ENCODE results near the gene SMIM36.

SMIM36 gene

DNA sequence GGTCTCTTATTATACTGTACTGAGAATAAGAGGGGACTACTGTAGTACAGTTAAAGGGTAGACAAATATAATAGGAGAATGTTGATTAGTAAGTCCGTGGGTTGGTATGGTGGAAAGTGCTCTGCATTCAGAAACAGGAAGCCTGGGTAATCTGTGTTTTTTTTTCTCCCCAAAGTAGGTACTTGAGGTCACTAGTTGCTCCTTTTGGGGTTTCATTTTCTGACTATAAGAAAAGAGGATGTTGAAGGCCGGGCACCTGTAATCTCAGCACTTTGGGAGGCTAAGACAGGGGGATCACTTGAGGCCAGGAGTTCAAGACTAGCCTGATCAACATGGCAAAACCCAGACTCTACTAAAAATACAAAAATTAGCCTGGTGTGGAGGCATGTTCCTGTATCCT, 47.7 kb downstream of the SMIM36 start:
- DNase-seq (ENCODE audit: low spot score) = no peak

DNA sequence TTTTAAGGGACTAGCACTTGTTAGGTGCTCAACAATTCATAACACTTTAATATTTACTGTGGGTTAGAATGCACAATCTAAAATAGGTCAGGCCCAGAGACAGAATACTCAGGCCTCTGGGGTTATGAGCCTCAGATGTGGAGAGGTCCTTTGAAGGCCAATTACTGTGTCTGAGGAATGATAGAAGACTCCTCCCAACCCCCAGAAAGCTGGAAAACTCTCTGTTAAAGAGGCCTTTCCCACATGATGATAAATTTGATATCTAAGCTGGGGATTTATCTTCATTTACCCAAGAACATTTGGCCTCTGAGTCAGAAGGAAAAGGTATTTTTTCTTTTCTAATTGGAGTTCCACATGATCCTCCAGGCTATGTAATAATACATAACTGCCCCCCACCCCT, 48.5 kb downstream of the SMIM36 start:
- TF ChIP-seq, protein P1, sequence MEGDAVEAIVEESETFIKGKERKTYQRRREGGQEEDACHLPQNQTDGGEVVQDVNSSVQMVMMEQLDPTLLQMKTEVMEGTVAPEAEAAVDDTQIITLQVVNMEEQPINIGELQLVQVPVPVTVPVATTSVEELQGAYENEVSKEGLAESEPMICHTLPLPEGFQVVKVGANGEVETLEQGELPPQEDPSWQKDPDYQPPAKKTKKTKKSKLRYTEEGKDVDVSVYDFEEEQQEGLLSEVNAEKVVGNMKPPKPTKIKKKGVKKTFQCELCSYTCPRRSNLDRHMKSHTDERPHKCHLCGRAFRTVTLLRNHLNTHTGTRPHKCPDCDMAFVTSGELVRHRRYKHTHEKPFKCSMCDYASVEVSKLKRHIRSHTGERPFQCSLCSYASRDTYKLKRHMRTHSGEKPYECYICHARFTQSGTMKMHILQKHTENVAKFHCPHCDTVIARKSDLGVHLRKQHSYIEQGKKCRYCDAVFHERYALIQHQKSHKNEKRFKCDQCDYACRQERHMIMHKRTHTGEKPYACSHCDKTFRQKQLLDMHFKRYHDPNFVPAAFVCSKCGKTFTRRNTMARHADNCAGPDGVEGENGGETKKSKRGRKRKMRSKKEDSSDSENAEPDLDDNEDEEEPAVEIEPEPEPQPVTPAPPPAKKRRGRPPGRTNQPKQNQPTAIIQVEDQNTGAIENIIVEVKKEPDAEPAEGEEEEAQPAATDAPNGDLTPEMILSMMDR (IDR thresholded peaks at IDR 0.05) = no peak
- H3K4me3 ChIP-seq = no peak overlapping the region
- H3K27ac ChIP-seq = no peak overlapping the region

More for the DNA sequence above, 47.7 kb downstream of the SMIM36 start:
- Histone ChIP-seq H3K4me3 (no peak overlapping the region), H3K27ac (no peak overlapping the region)
- TF ChIP-seq, protein P1 (IDR thresholded peaks at IDR 0.05) = no peak

DNA sequence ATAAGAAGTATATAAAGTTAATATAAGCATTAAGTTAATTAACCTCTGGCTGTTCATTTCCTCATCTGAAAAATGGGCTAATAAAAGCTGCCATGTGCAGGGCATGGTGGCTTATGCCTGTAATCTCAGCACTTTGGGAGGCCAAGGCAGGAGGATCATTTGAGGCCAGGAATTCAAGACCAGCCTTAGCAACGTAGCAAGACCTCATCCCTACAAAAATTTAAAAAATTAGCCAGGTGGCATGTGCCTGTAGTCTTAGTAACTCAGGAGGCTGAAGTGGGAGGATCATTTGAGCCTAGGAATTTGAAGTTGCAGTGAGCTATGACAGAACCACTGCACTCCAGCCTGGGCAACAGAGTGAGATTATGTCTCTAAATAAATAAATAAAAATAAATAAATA, 49.0 kb downstream of the SMIM36 start:
- Histone ChIP-seq H3K4me3 (no peak overlapping the region), H3K27ac (no peak overlapping the region)
- TF ChIP-seq, protein P1 (IDR thresholded peaks at IDR 0.05) = no peak
- no peak for DNase-seq (ENCODE audit: low spot score)

More for the DNA sequence above, 48.5 kb downstream of the SMIM36 start:
- DNase-seq (ENCODE audit: low spot score) = no peak

DNA sequence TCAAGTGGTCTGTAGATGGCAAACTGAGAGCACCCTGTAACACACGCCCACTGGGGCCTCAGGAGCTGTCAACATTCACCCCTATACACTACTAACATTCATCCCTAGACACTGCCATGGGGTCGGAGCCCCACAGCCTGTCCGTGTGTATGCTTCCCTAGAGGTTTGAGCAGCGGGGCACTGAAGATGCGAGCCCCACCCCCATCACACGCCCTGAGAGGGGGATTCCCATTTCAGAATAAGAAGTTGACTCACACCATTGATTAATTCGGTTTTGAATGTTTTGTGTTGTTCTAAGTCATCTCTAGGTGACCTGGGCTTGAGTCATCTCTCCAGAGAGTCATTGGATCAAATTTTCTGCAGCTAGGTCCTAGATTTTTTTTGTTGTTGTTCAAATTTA, 52.3 kb downstream of the SMIM36 start:
- no peak overlapping the region for H3K4me3 ChIP-seq
- H3K27ac ChIP-seq = no peak overlapping the region
- TF ChIP-seq, protein P1 (IDR thresholded peaks at IDR 0.05) = no peak
- DNase-seq (ENCODE audit: low spot score) = no peak

DNA sequence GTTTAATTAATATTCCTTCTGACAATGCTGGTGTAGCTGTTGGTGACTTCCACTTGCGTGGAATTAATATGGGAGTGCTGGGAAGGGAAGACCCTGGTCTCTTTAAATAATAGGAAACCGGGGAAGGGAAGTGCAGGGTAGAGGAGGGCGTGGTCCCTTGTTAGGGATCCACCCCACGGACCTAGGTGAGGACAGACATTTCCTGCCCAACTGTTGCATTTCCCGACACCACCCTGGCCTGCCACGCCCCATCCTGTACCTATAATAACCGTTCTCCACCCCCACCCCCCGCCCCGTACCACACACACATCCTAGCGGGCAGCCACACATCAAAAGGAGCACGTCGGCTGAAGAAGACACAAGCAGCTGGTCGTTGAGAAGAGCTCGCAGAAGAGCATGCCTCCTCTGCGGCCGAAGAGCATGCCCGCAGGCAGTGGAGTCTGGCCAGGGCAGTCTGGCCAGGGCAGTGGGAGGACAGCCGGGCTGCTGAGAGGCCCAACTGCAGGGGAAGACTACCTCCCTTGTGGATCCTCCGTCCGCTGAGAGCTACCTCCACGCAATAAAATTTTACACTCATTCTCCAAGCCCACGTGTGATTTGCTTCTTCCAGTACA, 52.9 kb downstream of the SMIM36 start:
- H3K27ac ChIP-seq = no peak overlapping the region

DNA sequence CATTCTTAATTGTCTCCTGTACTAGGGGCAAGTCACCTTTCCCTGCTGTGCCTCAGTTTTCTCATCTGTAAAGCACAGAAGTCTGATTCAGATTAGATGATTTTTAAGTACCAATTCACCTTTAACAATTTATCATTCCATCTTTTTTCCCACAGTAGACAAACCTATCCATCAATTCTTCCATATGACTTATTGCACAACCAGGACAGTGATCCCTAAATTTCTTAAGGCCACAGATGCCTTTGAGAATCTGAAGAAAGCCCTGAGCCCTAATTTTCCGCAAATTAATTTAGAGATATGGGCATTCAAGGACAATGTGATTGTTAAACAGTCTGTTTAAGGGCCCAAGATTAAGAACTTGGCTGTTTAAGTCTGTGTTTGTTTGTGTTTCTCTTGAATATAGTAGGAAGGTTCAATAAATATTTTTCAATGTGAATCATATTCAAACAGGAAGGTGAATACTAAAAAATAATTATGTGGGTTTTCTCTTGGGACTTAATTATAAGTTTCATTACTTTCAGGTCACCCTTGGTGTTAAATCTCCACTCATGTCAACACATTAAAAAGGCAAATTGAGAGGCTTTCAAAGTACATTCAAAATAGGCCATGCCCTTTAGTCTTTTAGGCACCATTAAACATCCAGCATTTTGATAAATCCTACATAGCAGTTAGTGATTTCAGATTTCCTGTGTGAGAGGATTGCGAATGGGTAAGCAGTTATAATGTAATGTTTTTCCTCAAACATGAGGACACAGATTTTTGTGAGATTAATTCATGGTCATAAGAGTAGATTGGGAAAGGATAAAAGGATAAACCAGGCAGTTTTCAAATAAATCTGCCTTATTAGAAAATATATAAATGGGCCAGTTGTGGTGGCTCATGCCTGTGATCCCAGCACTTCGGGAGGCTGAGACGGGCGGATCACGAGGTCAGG, 54.7 kb downstream of the SMIM36 start:
- no peak overlapping the region for H3K27ac ChIP-seq
- TF ChIP-seq, protein P1 (IDR thresholded peaks at IDR 0.05) = no peak
- no peak for DNase-seq (ENCODE audit: low spot score)

More for the DNA sequence above, 52.9 kb downstream of the SMIM36 start:
- no peak overlapping the region for H3K4me3 ChIP-seq
- TF ChIP-seq, protein P1 (IDR thresholded peaks at IDR 0.05) = no peak
- no peak for DNase-seq (ENCODE audit: low spot score)

More for the DNA sequence above, 54.7 kb downstream of the SMIM36 start:
- no peak overlapping the region for H3K4me3 ChIP-seq
